SIG-M5 treated with dmso at 0.1 percent for 504 hours (cell line): Measurements from ENCODE around the gene TGFB1I1.

Experiments used
- DNase-seq: peaks from one replicate; lab custom pipeline; 2025; ENCODE audit not compliant: unreplicated experiment; lab: John Stamatoyannopoulos, UW

TGFB1I1 gene

DNA sequence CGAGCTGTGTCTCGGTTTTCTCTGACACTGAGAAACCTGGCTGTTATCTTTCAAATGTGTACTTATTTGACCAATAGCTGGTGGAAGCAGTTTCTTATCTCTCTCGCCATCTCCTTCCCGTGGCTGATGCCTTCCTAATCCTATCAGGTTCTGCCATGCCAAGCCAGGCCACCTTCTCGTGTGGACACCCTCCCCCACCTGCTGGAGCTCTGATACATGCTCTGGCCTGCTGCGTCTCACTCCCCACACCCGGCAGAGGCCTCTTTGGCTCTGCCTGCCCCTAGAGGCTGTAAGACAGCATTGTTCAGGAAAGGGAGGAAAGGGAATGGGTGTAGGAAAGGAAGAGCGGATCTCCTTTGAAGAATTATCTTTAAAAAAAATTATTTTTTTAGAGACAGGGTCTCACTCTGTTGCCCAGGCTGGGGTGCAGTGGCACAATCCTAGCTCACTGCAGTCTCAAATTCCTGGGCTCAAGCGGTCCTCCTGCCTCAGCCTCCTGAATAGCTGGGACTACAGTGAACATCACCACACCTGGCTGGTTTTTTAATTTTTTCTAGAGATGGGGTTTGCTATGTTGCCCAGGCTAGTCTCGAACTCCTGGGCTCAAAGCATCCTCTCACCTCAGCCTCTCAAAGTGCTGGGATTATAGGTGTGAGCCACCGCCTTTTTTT, 20.1 kb upstream of the TGFB1I1 start:
- peak; percentile 59 for DNase-seq

DNA sequence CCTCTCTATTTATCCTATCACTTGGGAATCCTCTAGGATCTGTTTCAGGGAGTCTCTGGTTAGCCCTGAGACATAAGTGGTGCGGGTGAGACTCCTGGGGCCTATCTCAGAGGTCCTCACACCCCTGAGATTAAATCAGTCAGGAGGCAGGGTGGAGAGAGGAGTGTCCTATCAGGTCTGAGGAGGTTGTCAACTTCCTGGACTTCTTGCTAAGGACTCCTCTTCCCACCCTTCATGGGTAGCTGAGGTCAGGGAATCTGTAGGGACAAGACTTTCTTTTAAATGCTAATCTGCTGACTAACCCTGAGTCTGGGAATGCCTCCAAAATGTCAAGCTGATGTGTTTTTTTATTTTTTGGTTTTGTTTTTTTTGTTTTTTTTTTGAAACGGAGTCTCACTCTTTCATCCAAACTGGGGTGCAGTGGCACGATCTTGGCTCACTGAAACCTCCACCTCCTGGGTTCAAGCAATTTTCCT, 19.3 kb upstream of the TGFB1I1 start:
- no peak for DNase-seq

DNA sequence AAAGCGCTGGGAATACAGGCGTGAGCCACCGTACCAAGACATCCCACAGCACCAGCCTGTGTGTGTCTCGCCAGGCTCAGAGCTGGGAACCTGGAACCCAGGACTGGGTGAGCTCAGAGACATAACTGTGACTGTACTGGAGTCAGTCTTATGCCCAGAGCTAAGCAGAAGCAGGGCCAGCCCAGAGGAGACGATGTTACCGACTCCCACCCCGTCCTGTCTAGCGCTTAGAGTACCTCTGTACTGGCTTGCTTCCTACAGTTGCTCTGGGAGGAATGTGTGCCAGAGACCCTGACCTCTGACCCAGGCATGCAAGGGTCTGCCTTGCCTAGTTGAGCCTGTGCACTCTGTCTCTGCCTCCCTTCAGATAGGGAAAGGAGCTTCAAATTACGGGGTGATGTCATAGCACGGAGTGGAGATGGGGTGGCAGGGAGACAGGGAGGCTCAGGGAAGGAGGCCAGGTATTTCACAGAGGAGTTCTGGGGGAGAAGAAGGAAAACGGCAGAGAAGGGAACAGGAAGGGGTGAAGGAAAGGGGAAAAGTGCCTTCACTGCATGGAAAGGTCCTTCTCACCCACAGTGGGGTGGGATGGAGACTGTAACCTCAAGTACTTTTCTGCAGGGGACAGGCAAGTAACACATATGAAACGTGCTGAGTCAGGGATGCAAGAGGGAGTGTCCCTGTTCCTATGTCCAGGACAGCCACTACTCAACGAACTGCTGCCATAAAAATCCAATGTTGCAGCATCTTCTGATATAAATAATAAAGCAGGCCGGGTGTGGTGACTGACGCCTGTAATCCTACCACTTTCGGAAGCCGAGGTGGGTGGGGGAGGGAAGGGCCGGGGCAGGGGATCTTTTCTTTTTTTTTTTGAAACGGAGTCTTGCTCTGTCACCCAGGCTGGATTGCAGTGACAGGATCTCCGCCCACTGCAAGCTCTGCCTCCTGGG, 18.4 kb upstream of the TGFB1I1 start:
- DNase-seq, result no peak

DNA sequence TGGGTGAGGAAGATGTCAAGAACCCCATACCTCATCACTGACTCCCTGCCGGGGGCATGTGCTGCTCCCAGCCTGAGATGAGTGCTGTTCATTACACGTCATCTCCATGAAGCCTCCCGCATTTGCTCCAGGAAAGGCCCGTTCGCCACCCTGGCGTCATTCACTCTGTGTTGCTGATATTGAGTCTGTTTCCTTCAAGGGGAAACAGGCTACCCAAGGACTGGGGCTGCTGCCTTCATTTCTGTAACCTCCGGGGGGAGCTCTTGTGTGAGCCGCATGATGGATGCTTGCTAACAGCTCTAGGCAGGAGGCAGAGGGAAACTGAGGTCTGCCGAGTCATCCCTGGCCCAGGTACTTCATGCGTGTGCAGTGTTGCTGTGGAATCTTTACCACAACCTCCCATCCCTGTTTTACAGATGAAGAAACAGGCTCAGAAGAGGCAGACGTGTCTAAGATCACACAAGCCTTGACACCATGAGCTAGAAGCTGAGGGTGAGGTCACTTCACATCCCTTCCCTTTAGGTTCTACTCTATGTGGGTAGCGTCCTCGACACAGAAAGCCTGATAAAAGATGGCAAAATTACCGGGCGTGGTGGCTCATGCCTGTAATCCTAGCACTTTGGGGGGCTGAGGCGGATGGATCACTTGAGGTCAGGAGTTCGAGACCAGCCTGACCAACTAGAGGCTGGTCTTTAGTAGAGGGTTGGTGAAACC, 16.2 kb upstream of the TGFB1I1 start:
- DNase-seq, result peak; percentile 52

DNA sequence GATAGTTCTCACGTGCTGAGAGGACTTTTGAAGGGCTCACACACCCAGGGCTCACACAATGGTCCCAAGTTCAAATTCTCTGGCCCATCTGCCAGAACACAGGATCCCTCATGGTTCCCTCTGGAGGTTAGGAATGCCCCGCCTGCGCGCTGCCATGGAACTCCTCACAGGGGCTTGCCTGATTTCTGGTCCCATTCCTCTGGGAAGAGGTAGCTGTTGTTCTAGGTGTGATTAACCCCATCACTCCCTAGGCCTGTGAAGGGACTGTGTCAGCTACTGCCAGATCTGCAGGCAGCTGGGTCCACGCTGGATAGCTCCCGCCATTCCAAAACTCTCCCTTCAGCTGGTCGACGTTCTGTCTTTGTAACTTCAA, 15.0 kb upstream of the TGFB1I1 start:
- DNase-seq, result no peak

DNA sequence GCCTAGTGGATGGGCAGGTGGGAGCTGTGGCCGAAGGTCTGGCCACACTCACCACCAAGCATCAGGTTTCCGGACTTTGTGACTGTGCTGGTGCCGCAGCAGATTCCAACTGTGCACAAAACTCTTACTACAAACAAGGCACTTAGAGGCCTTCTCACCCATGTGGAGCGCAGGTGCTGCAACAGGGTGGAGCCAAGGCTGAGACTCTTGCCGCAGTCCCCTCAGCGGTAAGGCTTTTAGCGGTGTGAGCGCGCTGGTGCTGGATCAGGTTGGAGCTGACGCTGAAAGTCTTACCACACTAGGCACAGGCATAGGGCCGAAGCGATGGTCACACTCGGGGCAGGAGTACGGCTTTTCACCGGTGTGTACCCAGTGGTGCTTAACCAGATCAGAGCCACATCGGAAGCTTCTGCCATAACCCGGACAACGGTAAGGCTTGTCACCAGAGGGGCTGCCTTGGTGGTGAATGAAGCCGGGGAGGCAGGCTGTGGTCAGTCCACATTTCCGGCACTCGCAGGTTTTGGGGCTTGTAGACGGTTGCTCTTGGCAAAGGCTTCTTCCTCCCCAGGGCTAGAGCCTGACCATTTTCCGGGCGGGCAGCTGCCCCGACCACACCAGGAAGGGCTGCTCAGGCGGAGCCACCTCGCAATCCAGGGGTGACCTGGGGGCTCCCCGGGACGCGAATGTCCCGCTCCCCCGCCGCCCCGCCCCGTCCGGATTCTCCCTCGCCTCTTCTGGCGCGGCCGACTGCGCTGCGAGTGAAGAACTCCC, 13.7 kb upstream of the TGFB1I1 start:
- peak; percentile 55 for DNase-seq

DNA sequence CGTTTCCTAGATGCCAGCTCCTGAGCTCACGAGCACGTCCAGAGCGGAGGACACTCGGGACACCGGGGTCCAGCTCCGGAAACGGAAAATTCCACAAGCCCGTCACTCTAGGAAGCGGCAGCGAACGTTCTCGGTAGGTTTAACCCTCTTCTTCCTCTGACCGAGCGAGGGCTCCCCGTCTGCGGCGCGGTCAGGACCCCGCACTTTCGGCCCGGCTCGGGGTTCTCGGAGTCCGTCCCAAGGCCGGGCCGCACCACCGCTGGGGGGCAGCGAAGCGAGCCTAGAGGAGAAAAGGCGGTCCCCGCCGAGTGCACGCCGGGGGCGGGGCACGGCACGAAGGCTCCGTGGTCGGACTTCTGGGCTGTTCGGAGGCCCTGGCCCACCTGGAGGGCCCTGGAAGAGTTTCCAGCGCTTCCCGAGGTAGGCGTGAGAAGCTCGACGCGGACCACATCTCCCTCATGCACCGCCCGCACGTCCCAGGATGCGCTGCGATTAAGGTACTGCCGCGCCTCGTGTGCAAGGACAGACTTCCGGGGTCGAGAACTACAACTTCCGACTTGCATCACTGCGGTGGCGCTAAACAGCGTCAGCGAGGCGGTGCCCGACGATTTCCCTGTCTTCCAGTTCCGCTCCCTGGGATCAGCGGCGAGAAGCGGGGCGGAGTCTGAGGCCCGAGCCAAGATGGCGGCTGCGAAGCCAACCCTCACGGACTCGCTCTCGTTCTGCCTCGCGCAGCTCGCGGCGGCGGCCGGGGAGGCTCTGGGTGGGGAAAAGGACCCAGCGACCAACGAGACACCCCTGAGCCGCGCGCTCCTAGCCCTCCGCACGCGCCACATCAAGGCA, 12.9 kb upstream of the TGFB1I1 start, which contains the start of gene ARMC5:
Gene ARMC5 (plus strand): TSS at position 658 of the 843 bp plus-strand sequence. CDS start 24 bp downstream, at position 682.
- peak; percentile 97 for DNase-seq

DNA sequence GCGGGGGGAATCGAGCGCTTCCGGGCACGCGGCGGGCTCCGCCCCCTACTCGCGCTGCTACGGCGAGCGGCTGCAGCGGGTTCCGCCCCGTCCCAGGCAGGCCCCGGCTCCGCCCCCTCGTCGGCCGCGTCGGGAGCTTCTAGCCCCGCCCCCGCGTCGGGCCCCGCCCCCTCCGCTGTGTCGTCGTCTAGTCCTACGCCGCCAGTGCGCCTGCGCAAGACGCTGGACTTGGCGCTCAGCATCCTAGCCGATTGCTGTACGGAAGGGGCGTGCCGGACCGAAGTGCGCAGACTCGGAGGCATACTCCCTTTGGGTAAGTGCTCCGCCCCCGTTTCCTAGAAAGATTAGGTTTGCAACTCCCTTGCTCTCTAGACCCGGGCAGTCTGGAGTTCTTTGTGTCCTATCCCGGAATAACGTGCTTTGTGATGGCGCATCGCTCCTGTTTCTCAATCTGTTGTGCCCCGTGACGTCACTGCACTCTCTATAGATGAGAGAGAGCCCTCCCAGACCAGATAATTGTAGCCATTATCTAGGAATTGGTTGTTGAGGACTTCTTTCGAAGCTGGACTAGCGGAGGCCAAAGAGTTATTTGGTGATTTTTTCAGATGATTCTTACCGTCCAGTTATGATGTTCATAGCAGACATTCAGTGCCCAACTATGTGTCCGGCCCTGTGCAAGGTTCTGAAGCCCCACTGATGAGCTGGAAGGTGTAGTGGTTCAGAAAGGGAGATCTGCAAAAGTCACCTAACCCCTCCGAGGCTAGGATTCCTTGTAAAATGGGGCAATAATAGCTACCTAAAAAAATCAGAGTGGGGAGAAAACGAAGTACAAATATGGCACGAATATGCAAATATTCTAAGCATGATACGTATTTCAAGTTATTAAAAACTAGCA, 12.0 kb upstream of the TGFB1I1 start:
- peak; percentile 97 for DNase-seq

DNA sequence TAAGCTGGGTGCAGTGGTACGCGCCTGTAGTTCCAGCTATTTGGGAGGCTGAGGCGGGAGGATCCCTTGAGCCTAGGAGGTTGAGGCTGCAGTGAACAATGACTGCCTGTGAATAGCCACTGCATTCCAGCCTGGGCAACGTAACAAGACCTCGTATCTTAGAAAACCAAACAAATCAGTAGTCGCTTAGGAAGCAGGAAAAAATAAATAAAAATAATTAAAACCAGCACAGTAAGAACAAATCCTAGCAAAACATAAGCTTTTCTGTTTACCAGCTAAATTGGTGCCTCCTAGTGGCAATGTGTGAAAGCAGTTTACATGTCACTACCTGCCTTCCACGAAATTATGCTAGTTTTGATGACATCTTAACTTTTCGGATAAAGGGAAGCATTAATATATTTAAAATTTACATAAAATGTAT, 11.4 kb upstream of the TGFB1I1 start:
- peak; percentile 58 for DNase-seq

DNA sequence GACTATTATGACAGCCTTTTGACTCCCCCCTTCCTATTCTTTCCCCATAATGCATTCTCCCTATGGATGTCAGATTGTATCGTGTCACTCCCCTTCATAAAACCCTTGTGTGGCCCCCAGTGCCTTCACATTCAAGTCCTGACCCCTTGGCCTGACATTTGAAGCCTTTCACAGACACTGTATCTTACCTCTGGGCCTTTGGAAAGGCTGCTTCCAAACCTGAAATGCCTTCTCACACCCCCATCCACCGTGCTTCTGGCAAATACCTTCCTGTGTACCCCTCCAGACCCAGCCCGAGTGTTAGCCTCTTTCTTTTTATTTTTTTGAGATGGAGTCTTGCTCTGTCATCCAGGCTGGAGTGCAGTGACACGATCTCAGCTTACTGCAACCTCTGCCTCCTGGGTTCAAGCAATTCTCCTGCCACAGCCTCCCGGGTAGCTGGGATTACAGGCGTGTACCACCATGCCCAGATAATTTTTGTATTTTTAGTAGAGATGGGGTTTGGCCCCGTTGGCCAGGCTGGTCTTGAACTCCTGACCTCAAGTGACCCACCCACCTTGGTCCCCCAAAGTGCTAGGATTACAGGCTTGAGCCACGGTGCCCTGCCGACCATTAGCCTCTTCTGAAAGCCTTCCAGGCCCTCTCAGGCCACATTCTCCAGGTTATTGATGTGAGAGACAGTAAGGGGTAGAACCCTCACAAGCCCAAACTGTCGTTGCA, 10.6 kb upstream of the TGFB1I1 start:
- no peak for DNase-seq

DNA sequence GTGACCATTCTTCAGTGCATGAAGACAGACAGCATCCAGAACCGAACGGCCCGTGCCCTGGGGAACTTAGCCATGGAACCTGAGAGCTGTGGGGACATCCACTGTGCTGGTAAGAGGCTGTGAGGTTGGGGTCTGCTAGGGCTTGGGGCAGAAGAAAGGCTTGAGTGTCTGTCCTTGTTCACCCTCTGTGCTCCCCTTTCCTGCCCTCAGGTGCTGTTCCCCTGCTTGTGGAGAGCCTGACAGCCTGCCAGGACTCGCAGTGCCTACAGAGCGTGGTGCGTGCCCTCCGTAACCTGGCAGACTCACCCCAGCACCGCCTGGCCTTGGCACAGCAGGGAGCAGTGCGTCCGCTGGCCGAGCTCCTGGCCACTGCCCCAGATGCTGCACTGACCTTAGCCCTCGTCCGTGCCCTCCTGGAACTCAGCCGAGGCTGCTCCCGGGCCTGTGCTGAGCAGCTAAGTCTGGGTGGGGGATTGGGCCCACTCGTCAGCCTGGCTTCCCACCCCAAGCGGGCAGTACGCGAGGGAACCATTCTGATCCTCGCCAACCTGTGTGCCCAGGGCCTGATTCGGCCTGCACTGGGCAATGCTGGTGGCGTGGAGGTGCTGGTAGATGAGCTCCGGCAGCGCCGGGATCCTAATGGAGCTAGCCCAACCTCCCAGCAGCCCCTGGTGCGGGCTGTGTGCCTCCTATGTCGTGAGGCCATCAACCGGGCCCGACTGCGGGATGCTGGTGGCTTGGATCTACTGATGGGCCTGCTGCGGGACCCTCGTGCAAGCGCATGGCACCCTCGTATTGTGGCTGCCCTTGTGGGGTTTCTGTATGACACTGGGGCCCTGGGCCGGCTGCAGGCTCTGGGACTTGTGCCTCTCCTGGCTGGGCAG, 9.8 kb upstream of the TGFB1I1 start:
- no peak for DNase-seq

DNA sequence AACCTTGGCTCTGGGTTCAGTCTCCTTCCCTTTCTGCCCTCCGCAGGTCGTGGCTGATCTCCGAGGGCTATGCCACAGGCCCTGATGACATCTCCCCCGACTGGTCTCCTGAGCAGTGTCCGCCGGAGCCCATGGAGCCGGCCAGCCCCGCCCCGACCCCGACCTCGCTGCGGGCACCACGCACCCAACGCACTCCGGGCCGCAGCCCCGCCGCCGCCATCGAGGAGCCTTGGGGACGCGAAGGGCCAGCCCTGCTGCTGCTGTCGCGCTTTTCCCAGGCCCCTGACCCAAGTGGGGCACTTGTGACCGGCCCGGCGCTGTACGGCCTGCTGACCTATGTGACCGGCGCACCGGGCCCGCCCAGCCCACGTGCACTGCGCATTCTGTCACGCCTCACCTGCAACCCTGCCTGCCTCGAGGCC, 7.6 kb upstream of the TGFB1I1 start:
- DNase-seq, result no peak

DNA sequence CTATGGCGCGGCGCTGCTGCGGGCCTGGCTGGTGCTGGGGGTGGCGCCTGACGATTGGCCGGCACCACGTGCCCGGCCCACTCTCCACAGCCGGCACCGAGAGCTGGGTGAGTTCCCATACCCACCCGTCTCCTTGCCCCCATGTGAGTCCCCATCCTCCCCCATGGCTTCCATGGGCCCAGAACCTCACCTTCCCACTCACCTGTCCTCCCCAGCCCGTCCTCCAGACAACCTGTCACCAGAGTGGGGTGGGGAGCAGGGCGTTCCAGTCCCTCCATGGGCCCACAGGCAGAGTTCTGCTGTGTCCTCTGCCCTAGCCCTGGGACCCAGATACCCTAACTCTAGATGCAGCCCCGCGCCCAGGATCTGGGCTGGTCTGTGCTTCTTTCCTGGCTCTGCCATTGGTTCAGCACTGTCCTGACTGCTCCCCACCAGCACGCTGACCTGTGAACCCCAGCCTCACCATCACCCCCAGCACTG, 7.1 kb upstream of the TGFB1I1 start:
- DNase-seq, result no peak

DNA sequence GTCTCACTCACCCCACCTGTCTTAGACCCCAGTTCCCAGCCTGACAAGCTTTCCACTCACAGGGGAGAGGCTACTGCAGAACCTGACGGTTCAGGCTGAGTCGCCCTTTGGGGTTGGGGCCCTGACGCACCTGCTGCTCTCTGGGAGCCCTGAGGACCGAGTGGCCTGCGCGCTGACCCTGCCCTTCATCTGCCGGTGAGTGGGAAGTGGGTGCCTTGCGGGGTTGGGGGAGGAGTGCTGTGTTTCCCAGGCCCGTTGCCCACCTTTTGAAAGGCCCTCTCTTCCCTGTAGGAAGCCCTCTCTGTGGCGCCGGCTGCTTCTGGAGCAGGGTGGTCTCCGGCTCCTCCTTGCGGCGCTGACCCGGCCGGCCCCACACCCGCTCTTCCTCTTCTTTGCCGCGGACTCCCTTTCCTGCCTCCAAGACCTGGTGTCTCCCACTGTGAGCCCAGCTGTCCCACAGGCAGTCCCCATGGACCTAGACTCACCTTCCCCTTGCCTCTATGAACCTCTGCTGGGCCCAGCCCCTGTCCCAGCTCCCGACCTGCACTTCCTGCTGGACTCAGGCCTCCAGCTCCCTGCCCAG, 6.1 kb upstream of the TGFB1I1 start:
- no peak for DNase-seq

DNA sequence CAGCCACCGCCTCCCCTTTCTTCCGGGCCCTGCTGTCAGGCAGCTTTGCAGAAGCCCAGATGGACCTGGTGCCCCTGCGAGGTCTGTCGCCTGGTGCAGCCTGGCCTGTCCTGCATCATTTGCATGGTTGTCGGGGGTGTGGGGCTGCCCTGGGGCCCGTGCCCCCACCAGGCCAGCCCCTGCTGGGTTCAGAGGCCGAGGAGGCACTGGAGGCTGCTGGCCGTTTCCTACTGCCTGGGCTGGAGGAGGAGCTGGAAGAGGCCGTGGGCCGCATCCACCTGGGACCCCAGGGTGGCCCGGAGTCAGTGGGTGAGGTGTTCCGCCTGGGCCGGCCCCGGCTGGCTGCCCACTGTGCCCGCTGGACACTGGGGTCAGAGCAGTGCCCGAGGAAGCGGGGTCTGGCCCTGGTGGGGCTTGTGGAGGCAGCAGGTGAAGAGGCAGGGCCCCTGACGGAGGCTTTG, 5.5 kb upstream of the TGFB1I1 start:
- DNase-seq, result no peak

DNA sequence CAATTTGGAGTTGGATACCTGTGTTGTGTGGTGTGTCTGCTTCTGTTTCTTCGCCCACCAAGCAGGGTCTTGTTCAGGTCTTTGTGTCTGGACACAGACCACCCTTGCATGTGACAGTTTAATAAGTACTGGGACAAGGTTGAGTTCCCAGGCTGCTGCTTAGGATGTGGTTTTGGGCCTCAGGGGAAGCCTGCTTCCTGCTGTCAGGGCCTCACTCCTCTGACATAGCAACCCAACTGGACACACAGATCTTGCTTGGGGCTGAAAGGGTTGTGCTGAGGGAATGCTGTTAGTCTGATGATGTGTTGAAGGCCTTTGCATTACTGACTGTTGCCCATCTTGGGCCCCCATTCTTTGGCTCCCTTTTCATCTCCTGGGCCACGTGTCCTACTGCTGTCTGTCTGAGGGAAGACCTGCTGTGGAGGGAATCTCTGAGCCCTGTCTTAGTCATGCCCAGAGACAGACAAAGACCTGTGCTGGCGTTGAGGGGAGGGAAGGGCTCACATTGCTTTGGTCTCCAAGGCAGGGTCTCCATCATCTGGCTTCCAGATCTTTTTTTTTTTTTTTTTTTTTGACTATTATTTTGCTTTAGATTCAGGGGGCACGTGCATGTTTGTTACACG, 4.7 kb upstream of the TGFB1I1 start:
- peak; percentile 25 for DNase-seq
